IMR-90 (cell line): ENCODE data around the gene SYAP1.

ENCODE experiments used
- BHLHE40 ChIP-seq: fragments of 150-350 bp; IDR thresholded peaks from 2 replicates; pipeline ENCODE4 v1.6.1; 2016; ENCODE audit warnings: mild to moderate bottlenecking, low read depth, low read length
- CTCF ChIP-seq: conservative IDR thresholded peaks from 2 replicates; pipeline ENCODE4 v1.5.1; 2012; ENCODE audit warnings: mild to moderate bottlenecking, low read depth, low read length, improper control_type of control experiment
- FOS ChIP-seq: fragments of 150-350 bp; IDR thresholded peaks from 2 replicates; pipeline ENCODE4 v1.6.1; 2016; ENCODE audit warnings: low read depth, low read length
- POLR2A ChIP-seq: IDR thresholded peaks from 2 replicates; pipeline ENCODE4 v1.6.1; 2012; ENCODE audit warnings: mild to moderate bottlenecking, low read depth, low read length
- RAD21 ChIP-seq: IDR thresholded peaks from 2 replicates; pipeline ENCODE4 v1.6.1; 2012; ENCODE audit warnings: low read length, improper control_type of control experiment
- RCOR1 ChIP-seq: IDR thresholded peaks from 2 replicates; pipeline ENCODE4 v1.6.1; 2012; ENCODE audit warnings: mild to moderate bottlenecking, low read length, improper control_type of control experiment; ENCODE audit not compliant: insufficient replicate concordance
- RFX5 ChIP-seq: IDR thresholded peaks from 2 replicates; pipeline ENCODE4 v1.8.0; 2012; ENCODE audit warnings: low read depth, mild to moderate bottlenecking, low read length, moderate library complexity
- SMC3 ChIP-seq: fragments of 150-350 bp; IDR thresholded peaks from 2 replicates; pipeline ENCODE4 v1.6.1; 2016; ENCODE audit warnings: low read depth, mild to moderate bottlenecking, antibody characterized with exemption, low read length, moderate library complexity
- TF ChIP-seq, protein P1 (sequence below): fragments of 150-350 bp; IDR thresholded peaks from 2 replicates; pipeline ENCODE4 v1.6.1; 2016; ENCODE audit warnings: low read depth, mild to moderate bottlenecking, low read length, moderate library complexity, borderline replicate concordance

DNA sequence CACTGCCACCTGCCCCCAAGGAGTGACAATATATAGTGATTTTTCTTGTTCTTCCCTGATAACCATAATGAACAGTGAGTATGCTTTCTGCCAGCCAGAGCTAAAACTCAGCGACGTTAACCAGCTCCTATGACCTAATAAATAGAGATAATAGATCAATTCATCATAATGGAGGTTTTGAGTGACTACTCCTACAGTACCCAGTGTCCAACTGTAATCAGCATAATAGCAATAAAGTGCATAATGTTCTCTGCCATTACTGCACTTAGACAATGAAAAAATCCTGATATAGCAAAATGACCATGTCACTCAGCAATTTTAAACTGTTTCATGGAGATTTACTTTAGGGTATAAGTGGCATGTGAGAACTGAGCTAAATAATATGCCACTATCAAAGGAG is 46.2 kb downstream of the SYAP1 start:
- TF ChIP-seq RCOR1 = no peak
- no peak for TF ChIP-seq POLR2A
- TF ChIP-seq CTCF = no peak
- no peak for TF ChIP-seq FOS
- TF ChIP-seq SMC3 = no peak
- no peak for TF ChIP-seq RAD21
- TF ChIP-seq, protein P1, sequence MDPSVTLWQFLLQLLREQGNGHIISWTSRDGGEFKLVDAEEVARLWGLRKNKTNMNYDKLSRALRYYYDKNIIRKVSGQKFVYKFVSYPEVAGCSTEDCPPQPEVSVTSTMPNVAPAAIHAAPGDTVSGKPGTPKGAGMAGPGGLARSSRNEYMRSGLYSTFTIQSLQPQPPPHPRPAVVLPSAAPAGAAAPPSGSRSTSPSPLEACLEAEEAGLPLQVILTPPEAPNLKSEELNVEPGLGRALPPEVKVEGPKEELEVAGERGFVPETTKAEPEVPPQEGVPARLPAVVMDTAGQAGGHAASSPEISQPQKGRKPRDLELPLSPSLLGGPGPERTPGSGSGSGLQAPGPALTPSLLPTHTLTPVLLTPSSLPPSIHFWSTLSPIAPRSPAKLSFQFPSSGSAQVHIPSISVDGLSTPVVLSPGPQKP = no peak
- no peak for TF ChIP-seq RFX5
- no peak for TF ChIP-seq BHLHE40
